H1 (cell line): ENCODE measurements around the gene NUDCD2. TPM values are rescaled to one million over a fixed set of nuclear protein-coding genes. Genes with fewer than 3 reads are reported as not detected.

ENCODE experiments used
- CTCF ChIA-PET: fragments of 300-600 bp; sonication (Branson Sonifier 250); formaldehyde crosslinking; loops from one replicate; lab custom pipeline; 2021; ENCODE audit not compliant: partially characterized antibody; lab: Charles Lee
- POLR2A ChIA-PET: fragments of 300-600 bp; sonication (Branson Sonifier 250); formaldehyde crosslinking; loops from one replicate; lab custom pipeline; 2021; ENCODE audit warnings: inconsistent platforms; ENCODE audit not compliant: partially characterized antibody; lab: Charles Lee
- DNase-seq, 2 experiments: peaks; one replicate each; pipeline versions ENCODE4 v3.0.0 to v3.0.0-alpha.2; 2010 to 2022; ENCODE audit warnings: low spot score in 2 of 2, low read depth in 1 of 2, mixed read lengths in 1 of 2
- FAIRE-seq: peaks from 2 replicates; lab custom pipeline; 2011; peaks lifted over from hg19 to GRCh38; lab: Jason Lieb, UNC
- H2AFZ ChIP-seq: 2 replicates; pipeline ENCODE4 v1.8.1; 2012; ENCODE audit warnings: low read length, inconsistent platforms
- H2AK5ac ChIP-seq: 2 replicates; pipeline ENCODE4 v1.6.1; 2013; ENCODE audit warnings: low read depth, low read length
- H2BK120ac ChIP-seq: replicated peaks from 2 replicates; pipeline ENCODE3; 2013; ENCODE audit warnings: low read depth, low read length, inconsistent platforms
- H2BK12ac ChIP-seq: 2 replicates; pipeline ENCODE4 v1.6.1; 2013; ENCODE audit warnings: low read depth, low read length
- H2BK15ac ChIP-seq: 2 replicates; pipeline ENCODE4 v1.6.1; 2013; ENCODE audit warnings: low read length
- H2BK20ac ChIP-seq: 2 replicates; pipeline ENCODE4 v1.6.1; 2013; ENCODE audit warnings: low read length
- H2BK5ac ChIP-seq: 2 replicates; pipeline ENCODE4 v1.6.1; 2013; ENCODE audit warnings: low read depth, low read length
- H3K14ac ChIP-seq: 2 replicates; pipeline ENCODE4 v1.6.1; 2013; ENCODE audit warnings: inconsistent platforms; ENCODE audit not compliant: insufficient read length
- H3K18ac ChIP-seq: 2 replicates; pipeline ENCODE4 v1.6.1; 2013; ENCODE audit warnings: low read length; ENCODE audit errors: extremely low read depth
- H3K23ac ChIP-seq: 2 replicates; pipeline ENCODE4 v1.6.1; 2013; ENCODE audit warnings: inconsistent platforms; ENCODE audit not compliant: insufficient read length
- H3K23me2 ChIP-seq: 2 replicates; pipeline ENCODE4 v1.6.1; 2013; ENCODE audit warnings: low read depth, low read length
- H3K27ac ChIP-seq: 2 replicates; pipeline ENCODE4 v1.6.1; 2011; ENCODE audit warnings: low read depth, low read length, inconsistent platforms
- H3K27me3 ChIP-seq, 4 experiments: replicated peaks in 1 of 4; 1 replicate in 1 of 4; 2 replicates in 3 of 4; pipeline versions ENCODE4 v1.6.1 to v1.8.1; 2011 to 2013; ENCODE audit warnings: low read length in 3 of 4, mild to moderate bottlenecking in 3 of 4, inconsistent platforms in 2 of 4, mixed read lengths in 2 of 4, moderate library complexity in 1 of 4; ENCODE audit not compliant: control insufficient read depth in 3 of 4, insufficient read depth in 3 of 4; ENCODE audit errors: extremely low read depth in 1 of 4
- H3K36me3 ChIP-seq, 4 experiments: 2 replicates each; pipeline versions ENCODE4 v1.6.1 to v1.8.1; 2011 to 2013; ENCODE audit warnings: mild to moderate bottlenecking in 4 of 4, low read length in 3 of 4, moderate library complexity in 2 of 4, control low read depth in 1 of 4, inconsistent platforms in 1 of 4; ENCODE audit not compliant: insufficient read depth in 4 of 4, control insufficient read depth in 2 of 4
- H3K4ac ChIP-seq: replicated peaks from 2 replicates; pipeline ENCODE3; 2013; ENCODE audit warnings: low read length, low read depth, mixed read lengths, inconsistent platforms; ENCODE audit not compliant: insufficient read length
- H3K4me1 ChIP-seq, 4 experiments: replicated peaks in 1 of 4; 1 replicate in 1 of 4; 2 replicates in 3 of 4; pipeline versions ENCODE4 v1.6.1 to v1.8.1; 2011 to 2013; ENCODE audit warnings: low read length in 3 of 4, inconsistent platforms in 2 of 4, mixed read lengths in 1 of 4; ENCODE audit not compliant: insufficient read depth in 4 of 4, control insufficient read depth in 3 of 4
- H3K4me2 ChIP-seq, 2 experiments: 2 replicates each; pipeline versions ENCODE4 v1.6.1 to v1.8.1; 2011 to 2013; ENCODE audit warnings: low read depth in 2 of 2, low read length in 2 of 2, control low read depth in 1 of 2, inconsistent platforms in 1 of 2, mild to moderate bottlenecking in 1 of 2; ENCODE audit not compliant: insufficient read depth in 1 of 2
- H3K4me3 ChIP-seq, 4 experiments: fragments of 200-600, 300-600 bp in 1 of 4; sonication (generic), shearing (Covaris generic), sonication (Bioruptor Twin) in 1 of 4; 2 replicates each; pipeline versions ENCODE4 v1.5.1 to v1.8.1; 2011 to 2016; ENCODE audit warnings: low read length in 4 of 4, low read depth in 3 of 4, control low read depth in 2 of 4, inconsistent platforms in 2 of 4, mild to moderate bottlenecking in 2 of 4, mixed read lengths in 1 of 4, moderate library complexity in 1 of 4; ENCODE audit not compliant: insufficient read depth in 2 of 4; ENCODE audit errors: extremely low read depth in 1 of 4
- H3K56ac ChIP-seq: replicated peaks from 2 replicates; pipeline ENCODE3; 2013; ENCODE audit warnings: low read depth, mild to moderate bottlenecking, mixed read lengths, low read length, inconsistent platforms; ENCODE audit not compliant: insufficient read length
- H3K79me1 ChIP-seq: 2 replicates; pipeline ENCODE4 v1.6.1; 2013; ENCODE audit warnings: low read depth, low read length, control low read depth
- H3K79me2 ChIP-seq, 2 experiments: 2 replicates each; pipeline versions ENCODE4 v1.6.1 to v1.8.1; 2012 to 2013; ENCODE audit warnings: low read length in 2 of 2, mild to moderate bottlenecking in 2 of 2, inconsistent platforms in 1 of 2; ENCODE audit not compliant: insufficient read depth in 2 of 2, control insufficient read depth in 1 of 2
- H3K9ac ChIP-seq, 4 experiments: replicated peaks in 1 of 4; 1 replicate in 1 of 4; 2 replicates in 3 of 4; pipeline versions ENCODE4 v1.6.1 to v1.8.1; 2011 to 2013; ENCODE audit warnings: low read depth in 3 of 4, low read length in 3 of 4, control low read depth in 2 of 4, mild to moderate bottlenecking in 2 of 4, moderate library complexity in 2 of 4, inconsistent platforms in 1 of 4; ENCODE audit errors: extremely low read depth in 1 of 4
- H3K9me3 ChIP-seq, 2 experiments: 2 replicates each; pipeline versions ENCODE4 v1.6.1 to v1.8.1; 2012 to 2013; ENCODE audit warnings: mild to moderate bottlenecking in 2 of 2, moderate library complexity in 2 of 2, control low read depth in 1 of 2, inconsistent platforms in 1 of 2, low read depth in 1 of 2, low read length in 1 of 2, mixed read lengths in 1 of 2; ENCODE audit not compliant: insufficient read depth in 2 of 2
- H4K20me1 ChIP-seq, 2 experiments: replicated peaks in 1 of 2; 2 replicates each; pipeline versions ENCODE3 to v1.8.1; 2011 to 2013; ENCODE audit warnings: inconsistent platforms in 2 of 2, low read length in 2 of 2, mild to moderate bottlenecking in 1 of 2; ENCODE audit not compliant: insufficient read depth in 2 of 2, control insufficient read depth in 1 of 2
- H4K5ac ChIP-seq: 2 replicates; pipeline ENCODE4 v1.6.1; 2013; ENCODE audit warnings: low read length, low read depth, mixed read lengths, inconsistent platforms; ENCODE audit not compliant: insufficient read length
- H4K8ac ChIP-seq: 2 replicates; pipeline ENCODE4 v1.8.0; 2013; ENCODE audit warnings: mild to moderate bottlenecking, moderate library complexity, low read length, inconsistent platforms; ENCODE audit not compliant: insufficient read depth; ENCODE audit errors: extremely low read depth
- H4K91ac ChIP-seq: replicated peaks from 2 replicates; pipeline ENCODE3; 2013; ENCODE audit warnings: low read length, mixed read lengths, inconsistent platforms; ENCODE audit not compliant: insufficient read length
- ATF2 ChIP-seq: IDR thresholded peaks from 2 replicates; pipeline ENCODE4 v1.6.1; 2012; ENCODE audit warnings: low read length, inconsistent platforms
- BACH1 ChIP-seq: IDR thresholded peaks from 2 replicates; pipeline ENCODE4 v1.6.1; 2012; ENCODE audit warnings: low read length, improper control_type of control experiment
- GABPA ChIP-seq: IDR thresholded peaks from 2 replicates; pipeline ENCODE4 v1.6.1; 2011; ENCODE audit warnings: mild to moderate bottlenecking, low read length, moderate library complexity, borderline replicate concordance; ENCODE audit not compliant: insufficient read depth
- JUND ChIP-seq: IDR thresholded peaks from 2 replicates; pipeline ENCODE4 v1.6.1; 2011; ENCODE audit warnings: mild to moderate bottlenecking, improper control_type of control experiment, low read length
- NRF1 ChIP-seq: IDR thresholded peaks from 2 replicates; pipeline ENCODE4 v1.6.1; 2011; ENCODE audit warnings: mild to moderate bottlenecking, low read depth, low read length, improper control_type of control experiment
- RAD21 ChIP-seq, 2 experiments: IDR thresholded peaks in 1 of 2; conservative IDR thresholded peaks in 1 of 2; 2 replicates each; pipeline ENCODE4 v1.6.1; 2011; ENCODE audit warnings: low read depth in 2 of 2, low read length in 2 of 2, improper control_type of control experiment in 1 of 2, inconsistent platforms in 1 of 2, mild to moderate bottlenecking in 1 of 2, moderate library complexity in 1 of 2
- RBBP5 ChIP-seq: IDR thresholded peaks from 2 replicates; pipeline ENCODE4 v1.7.1; 2012; ENCODE audit warnings: low read depth, mild to moderate bottlenecking, inconsistent platforms, low read length, moderate library complexity, borderline replicate concordance
- SIRT6 ChIP-seq: IDR thresholded peaks from one replicate; pipeline ENCODE4 v1.7.1; 2012; ENCODE audit warnings: low read length, inconsistent platforms
- SIX5 ChIP-seq: IDR thresholded peaks from 2 replicates; pipeline ENCODE4 v1.6.1; 2011; ENCODE audit warnings: mild to moderate bottlenecking, low read depth, low read length
- SP1 ChIP-seq: IDR thresholded peaks from 2 replicates; pipeline ENCODE4 v1.6.1; 2011; ENCODE audit warnings: low read depth, low read length
- SP2 ChIP-seq: IDR thresholded peaks from 2 replicates; pipeline ENCODE4 v1.6.1; 2012; ENCODE audit warnings: mild to moderate bottlenecking, low read length, inconsistent platforms
- TAF7 ChIP-seq: optimal IDR thresholded peaks from 2 replicates; pipeline ENCODE3; 2011; ENCODE audit warnings: low read depth, mild to moderate bottlenecking, inconsistent platforms, low read length, moderate library complexity, borderline replicate concordance
- YY1 ChIP-seq: IDR thresholded peaks from 2 replicates; pipeline ENCODE4 v1.6.1; 2011; ENCODE audit warnings: low read depth, mild to moderate bottlenecking, low read length
- ZNF274 ChIP-seq: IDR thresholded peaks from 2 replicates; pipeline ENCODE4 v1.7.0; 2012; ENCODE audit warnings: low read length, borderline replicate concordance; ENCODE audit errors: extremely low read depth
- WGBS, 2 experiments: shearing (Covaris generic) in 1 of 2; methylation state at CpG; one replicate each; pipeline versions ENCODE4 v1.1.6 to v1.1.7; 2013 to 2015; ENCODE audit warnings: low lambda C conversion rate in 2 of 2, mixed read lengths in 2 of 2, inconsistent platforms in 1 of 2, low coverage in 1 of 2, missing lambda C conversion rate in 1 of 2; ENCODE audit not compliant: insufficient replicate concordance in 2 of 2, insufficient coverage in 1 of 2, insufficient read length in 1 of 2; ENCODE audit errors: extremely low coverage in 1 of 2, missing lambda C conversion rate in 1 of 2; 5-methylcytosine and 5-hydroxymethylcytosine counted together
- polyA plus RNA-seq, 7 experiments: library from polyadenylated mRNA; depleted of rRNA in 3 of 7; stranded (reverse) in 5 of 7; unstranded in 2 of 7; fragments of >200 nt in 5 of 7; fragments of 200-250 nt in 2 of 7; gene quantifications; 1 replicate in 5 of 7; 2 replicates in 1 of 7; 4 replicates in 1 of 7; pipeline versions ENCODE4 v1.2.1 to v1.2.3, GENCODE V29; 2011 to 2013; ENCODE audit warnings: missing spikeins in 2 of 7, mixed read lengths in 2 of 7
- total RNA-seq: library from RNA; stranded (reverse); fragmentation: NEBNext Ultra II Directional; extraction: Animal tissue kit (Norgen Biotek cat#: 25700); gene quantifications from 2 replicates; pipeline ENCODE4 v1.2.1, GENCODE V29; 2021

NUDCD2 gene
- total and polyA plus RNA-seq, 2 of the 8 experiments (the other 6 are each of a cell fraction or from before 2014, with no cell fraction given), result 12.2 to 59.5 TPM

GRCh38 chr5:163399923-163400322, 60.0 kb downstream of the NUDCD2 start:
- Histone ChIP-seq H2AK5ac (no peak overlapping the region), H3K4ac (no peak overlapping the region), H4K8ac (no peak overlapping the region), H3K18ac (no peak overlapping the region), H4K5ac (no peak overlapping the region), H2BK12ac (no peak overlapping the region), H3K14ac (no peak overlapping the region), H3K56ac (no peak overlapping the region), H3K79me2 (no peaks in the 10 kb centered on the region), H2BK5ac (no peak overlapping the region), H3K79me1 (no peaks in the 10 kb centered on the region), H3K36me3 (no peaks in the 10 kb centered on the region), H2BK15ac (no peak overlapping the region), H2AFZ (no peak overlapping the region), H3K4me1 (no peaks in the 10 kb centered on the region), H3K4me2 (no peak overlapping the region), H3K9me3 (no peaks in the 10 kb centered on the region), H2BK20ac (no peak overlapping the region), H3K9ac (no peak overlapping the region), H3K27me3 (no peaks in the 10 kb centered on the region), H4K91ac (no peak overlapping the region), H4K20me1 (no peaks in the 10 kb centered on the region), H2BK120ac (no peak overlapping the region), H3K23me2 (no peaks in the 10 kb centered on the region), H3K23ac (no peak overlapping the region), H3K27ac (no peak overlapping the region), H3K4me3 (no peak overlapping the region)
- WGBS, 2 experiments, result 66% methylated on average over 4 of the region's 4 CpGs; no CpG with 5 or more reads in 1 of the 2 experiments
- ChIA-PET CTCF (interaction anchor here (0.9 to 1.3 kb wide), 4 partner anchors 8 to 106 kb away, joined by 3 to 11 read pairs (median 4); no protein-coding TSS in a partner anchor), POLR2A (no interaction called here)
- no peak for FAIRE-seq
- no peak for DNase-seq
- no peak for TF ChIP-seq ZNF274
- TF ChIP-seq YY1, result no peak
- no peak for TF ChIP-seq GABPA
- no peak for TF ChIP-seq SIX5
- no peak for TF ChIP-seq RBBP5
- TF ChIP-seq ATF2, result no peak
- TF ChIP-seq RAD21 (IDR thresholded peaks at IDR 0.05 in 1 of 2, conservative IDR thresholded peaks at IDR 0.05 in 1 of 2; ENCODE audit: low read depth in 2 of 2, low read length in 2 of 2), result no peak
- TF ChIP-seq NRF1, result no peak
- TF ChIP-seq SP2, result no peak
- TF ChIP-seq SIRT6, result no peak
- no peak for TF ChIP-seq BACH1
- TF ChIP-seq TAF7, result no peak
- no peak for TF ChIP-seq SP1
- no peak for TF ChIP-seq JUND
